Smooth muscle cell (in vitro differentiated cells): ENCODE data around the gene ECE1. TPM values are rescaled to one million over a fixed set of nuclear protein-coding genes. Genes with fewer than 3 reads are reported as not detected.

Experiments used
- DNase-seq: peaks from one replicate; lab custom pipeline; 2025; ENCODE audit not compliant: unreplicated experiment; lab: John Stamatoyannopoulos, UW
- H2AFZ ChIP-seq: fragments of 200-600 bp; sonication (generic); 2 replicates; pipeline ENCODE4 v1.6.0; 2016; ENCODE audit warnings: antibody characterized with exemption, low read depth, mild to moderate bottlenecking
- H3F3A ChIP-seq: fragments of 200-600 bp; sonication (generic); 2 replicates; pipeline ENCODE4 v1.6.0; 2017; ENCODE audit warnings: antibody characterized with exemption, low read depth
- H3K27ac ChIP-seq: fragments of 200-600 bp; sonication (generic); 2 replicates; pipeline ENCODE4 v1.5.1; 2016; ENCODE audit warnings: low read depth, mild to moderate bottlenecking
- H3K27me3 ChIP-seq: fragments of 200-600 bp; sonication (generic); 2 replicates; pipeline ENCODE4 v1.6.1; 2016; ENCODE audit warnings: low read depth, mild to moderate bottlenecking
- H3K36me3 ChIP-seq: fragments of 200-600 bp; sonication (generic); 2 replicates; pipeline ENCODE4 v1.5.1; 2016; ENCODE audit warnings: low read depth
- H3K4me1 ChIP-seq: fragments of 200-600 bp; sonication (generic); 2 replicates; pipeline ENCODE4 v1.5.1; 2016; ENCODE audit warnings: low read depth
- H3K4me2 ChIP-seq: fragments of 200-600 bp; sonication (generic); 2 replicates; pipeline ENCODE4 v1.6.0; 2016; ENCODE audit warnings: mild to moderate bottlenecking
- H3K4me3 ChIP-seq: fragments of 200-600 bp; sonication (generic); 2 replicates; pipeline ENCODE4 v1.5.1; 2016; ENCODE audit warnings: mild to moderate bottlenecking
- H3K79me2 ChIP-seq: fragments of 200-600 bp; sonication (generic); 2 replicates; pipeline ENCODE4 v1.6.0; 2016; ENCODE audit warnings: low read depth, mild to moderate bottlenecking
- H3K9ac ChIP-seq: fragments of 200-600 bp; sonication (generic); 2 replicates; pipeline ENCODE4 v1.6.0; 2016; ENCODE audit warnings: low read depth
- H3K9me3 ChIP-seq: fragments of 200-600 bp; sonication (generic); replicated peaks from 2 replicates; pipeline ENCODE4 v1.5.1; 2016; ENCODE audit warnings: low read depth
- H4K20me1 ChIP-seq: fragments of 200-600 bp; sonication (generic); 2 replicates; pipeline ENCODE4 v1.6.0; 2016; ENCODE audit warnings: low read depth
- CTCF ChIP-seq: fragments of 200-600 bp; sonication (generic); IDR thresholded peaks from 2 replicates; pipeline ENCODE4 v1.5.1; 2017; ENCODE audit warnings: borderline replicate concordance, mild to moderate bottlenecking, antibody characterized with exemption; ENCODE audit not compliant: insufficient read depth, poor library complexity, severe bottlenecking
- WGBS: methylation state at CpG from one replicate; pipeline ENCODE4 v1.1.7; 2016; ENCODE audit warnings: low lambda C conversion rate; 5-methylcytosine and 5-hydroxymethylcytosine counted together
- polyA plus RNA-seq: library from polyadenylated mRNA; unstranded; fragments of >200 nt; fragmentation: Nextera tagmentation; extraction: Ambion mirVana; gene quantifications from 2 replicates; pipeline ENCODE4 v1.2.1, GENCODE V29; 2016
- total RNA-seq: library from RNA; depleted of rRNA; stranded (reverse); fragments of >200 nt; gene quantifications from 2 replicates; pipeline ENCODE4 v1.2.3, GENCODE V29; 2014

ECE1 gene
- total and polyA plus RNA-seq, 2 experiments from 2014 or later = 108 to 129 TPM

GRCh38 chr1:21242846-21243245 is 47.4 kb downstream of the ECE1 start:
- Histone ChIP-seq H4K20me1 (peaks cover 30% of the 10 kb centered on the region), H3K27me3 (no peaks in the 10 kb centered on the region), H3K4me1 (peaks cover 9% of the 10 kb centered on the region), H3K9me3 (no peaks in the 10 kb centered on the region), H3K36me3 (no peaks in the 10 kb centered on the region), H3K27ac (no peak overlapping the region), H3K79me2 (no peaks in the 10 kb centered on the region), H3K9ac (no peak overlapping the region), H2AFZ (no peak overlapping the region), H3K4me3 (no peak overlapping the region), H3F3A (no peaks in the 10 kb centered on the region), H3K4me2 (no peak overlapping the region)
- 88% methylated on average over 4 of the region's 4 CpGs for WGBS
- DNase-seq = no peak
- TF ChIP-seq CTCF = no peak

- Histone ChIP-seq H4K20me1 (peaks cover 31% of the 10 kb centered on the region), H3K4me1 (peaks cover 13% of the 10 kb centered on the region), H3K27me3 (no peaks in the 10 kb centered on the region), H3K36me3 (no peaks in the 10 kb centered on the region), H3K9ac (no peak overlapping the region), H3K4me3 (no peak overlapping the region), H3K27ac (no peak overlapping the region), H3K9me3 (no peaks in the 10 kb centered on the region), H3K4me2 (no peak overlapping the region), H2AFZ (no peak overlapping the region), H3K79me2 (no peaks in the 10 kb centered on the region), H3F3A (no peaks in the 10 kb centered on the region)
- no peak for DNase-seq
- 75% methylated on average over 12 of the region's 12 CpGs for WGBS
- no peak for TF ChIP-seq CTCF
Observed at GRCh38 chr1:21241771-21242581, 48.3 kb downstream of the ECE1 start.

- Histone ChIP-seq H3K79me2 (no peaks in the 10 kb centered on the region), H3K4me3 (no peak overlapping the region), H3K4me1 (peaks cover 13% of the 10 kb centered on the region), H3F3A (no peaks in the 10 kb centered on the region), H2AFZ (no peak overlapping the region), H3K9me3 (no peaks in the 10 kb centered on the region), H4K20me1 (peaks cover 31% of the 10 kb centered on the region), H3K27me3 (no peaks in the 10 kb centered on the region), H3K27ac (no peak overlapping the region), H3K9ac (no peak overlapping the region), H3K36me3 (no peaks in the 10 kb centered on the region), H3K4me2 (no peak overlapping the region)
- no peak for TF ChIP-seq CTCF
- DNase-seq = no peak
- WGBS = 66% methylated on average over 10 of the region's 10 CpGs
Observed at GRCh38 chr1:21240706-21241105, 49.6 kb downstream of the ECE1 start.

- Histone ChIP-seq H3K9me3 (no peaks in the 10 kb centered on the region), H3K36me3 (no peaks in the 10 kb centered on the region), H4K20me1 (peaks cover 21% of the 10 kb centered on the region), H3F3A (no peaks in the 10 kb centered on the region), H3K79me2 (no peaks in the 10 kb centered on the region), H2AFZ (no peak overlapping the region), H3K27ac (peak overlapping the region; percentile 6), H3K9ac (no peak overlapping the region), H3K4me3 (no peak overlapping the region), H3K4me1 (peaks cover 13% of the 10 kb centered on the region), H3K4me2 (no peak overlapping the region), H3K27me3 (no peaks in the 10 kb centered on the region)
- 68% methylated on average over 10 of the region's 10 CpGs for WGBS
- no peak for TF ChIP-seq CTCF
- no peak for DNase-seq
Observed at GRCh38 chr1:21239221-21239620, 51.0 kb downstream of the ECE1 start.
